ENCODE results near the gene INPPL1. TPM values are rescaled to one million over a fixed set of nuclear protein-coding genes. Genes with fewer than 3 reads are reported as not detected.

The INPPL1 gene
- total RNA-seq, 1 experiment from 2014 or later = 214 TPM

GRCh38 chr11:72263361-72263760 is 38.8 kb downstream of the INPPL1 start:
- H3K18ac ChIP-seq (ENCODE audit: insufficient read length, low read depth, low read length) = no peak overlapping the region
- no peak overlapping the region for H3K4ac ChIP-seq (ENCODE audit: low read depth, low read length)
- H4K20me1 ChIP-seq (ENCODE audit: control insufficient read depth, insufficient read depth, insufficient read length) = no peaks in the 10 kb centered on the region
- H3K23ac ChIP-seq (ENCODE audit: insufficient read length, low read depth, low read length) = no peak overlapping the region
- H3T11ph ChIP-seq (ENCODE audit: low read length) = no peak overlapping the region
- no peak overlapping the region for H4K5ac ChIP-seq (ENCODE audit: insufficient read length, low read depth, low read length)
- WGBS (ENCODE audit: extremely low coverage, insufficient read length, low lambda C conversion rate) = no CpG with 5 or more reads among the region's 4 CpGs
- H3K23me2 ChIP-seq (ENCODE audit: insufficient read length, low read depth, low read length, poor library complexity, severe bottlenecking) = no peaks in the 10 kb centered on the region
- TF ChIP-seq, protein P1, sequence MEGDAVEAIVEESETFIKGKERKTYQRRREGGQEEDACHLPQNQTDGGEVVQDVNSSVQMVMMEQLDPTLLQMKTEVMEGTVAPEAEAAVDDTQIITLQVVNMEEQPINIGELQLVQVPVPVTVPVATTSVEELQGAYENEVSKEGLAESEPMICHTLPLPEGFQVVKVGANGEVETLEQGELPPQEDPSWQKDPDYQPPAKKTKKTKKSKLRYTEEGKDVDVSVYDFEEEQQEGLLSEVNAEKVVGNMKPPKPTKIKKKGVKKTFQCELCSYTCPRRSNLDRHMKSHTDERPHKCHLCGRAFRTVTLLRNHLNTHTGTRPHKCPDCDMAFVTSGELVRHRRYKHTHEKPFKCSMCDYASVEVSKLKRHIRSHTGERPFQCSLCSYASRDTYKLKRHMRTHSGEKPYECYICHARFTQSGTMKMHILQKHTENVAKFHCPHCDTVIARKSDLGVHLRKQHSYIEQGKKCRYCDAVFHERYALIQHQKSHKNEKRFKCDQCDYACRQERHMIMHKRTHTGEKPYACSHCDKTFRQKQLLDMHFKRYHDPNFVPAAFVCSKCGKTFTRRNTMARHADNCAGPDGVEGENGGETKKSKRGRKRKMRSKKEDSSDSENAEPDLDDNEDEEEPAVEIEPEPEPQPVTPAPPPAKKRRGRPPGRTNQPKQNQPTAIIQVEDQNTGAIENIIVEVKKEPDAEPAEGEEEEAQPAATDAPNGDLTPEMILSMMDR (conservative IDR thresholded peaks at IDR 0.05) = no peak
- H3K9me3 ChIP-seq (ENCODE audit: control insufficient read depth, low read depth, low read length) = no peaks in the 10 kb centered on the region
- H3K4me2 ChIP-seq (ENCODE audit: insufficient read depth, insufficient read length, low read length) = no peak overlapping the region
- no peak overlapping the region for H2BK20ac ChIP-seq (ENCODE audit: low read depth, low read length, poor library complexity, severe bottlenecking)
- H2BK120ac ChIP-seq (ENCODE audit: low read depth, low read length, poor library complexity, severe bottlenecking) = no peak overlapping the region
- H3K9me3 Mint-ChIP-seq = no peaks in the 10 kb centered on the region
- no peak overlapping the region for H2BK15ac ChIP-seq (ENCODE audit: low read depth, low read length)
- H3K36me3 Mint-ChIP-seq (ENCODE audit: insufficient read depth in 1 of 3, low read depth in 3 of 3) = no peaks in the 10 kb centered on the region
- DNase-seq = no peak
- H3K27ac ChIP-seq (ENCODE audit: insufficient read length, low read depth, low read length) = no peak overlapping the region
- no peak overlapping the region for H4K91ac ChIP-seq (ENCODE audit: insufficient read length, low read depth, low read length)
- no peak overlapping the region for H4K8ac ChIP-seq (replicated peaks; ENCODE audit: insufficient read length, low read depth, low read length)
- no peak overlapping the region for H2AFZ ChIP-seq (ENCODE audit: low read length)
- H2AK5ac ChIP-seq (ENCODE audit: insufficient read length, low read length) = no peak overlapping the region
- H3K56ac ChIP-seq (ENCODE audit: insufficient read length, low read depth, low read length) = no peak overlapping the region
- H3K4me1 ChIP-seq (ENCODE audit: insufficient read depth, low read length) = no peaks in the 10 kb centered on the region
- peaks cover 5% of the 10 kb centered on the region for H3K27me3 Mint-ChIP-seq (ENCODE audit: low read depth)
- H2BK5ac ChIP-seq (ENCODE audit: insufficient read length, low read length) = no peak overlapping the region
- H2BK12ac ChIP-seq (ENCODE audit: insufficient read length, low read depth, low read length) = no peak overlapping the region
- H3K4me3 Mint-ChIP-seq = no peak overlapping the region
- no peak overlapping the region for H3K14ac ChIP-seq (ENCODE audit: insufficient read depth, low read length)
- H3K27ac Mint-ChIP-seq = no peak overlapping the region
- H3K9ac ChIP-seq (ENCODE audit: extremely low read depth, insufficient read length, low read length) = no peak overlapping the region
- peaks cover 10 to 11% of the 10 kb centered on the region in 2 experiments for H3K4me1 Mint-ChIP-seq
- no peaks in the 10 kb centered on the region for H3K27me3 ChIP-seq (ENCODE audit: insufficient read depth, low read length)
- H3K79me1 ChIP-seq (ENCODE audit: insufficient read depth, low read depth, low read length, poor library complexity, severe bottlenecking) = no peaks in the 10 kb centered on the region
- H3K79me2 ChIP-seq (ENCODE audit: insufficient read depth, low read length) = no peaks in the 10 kb centered on the region
